A549 (cell line): ENCODE results near the gene MACF1. TPM values are rescaled to one million over a fixed set of nuclear protein-coding genes. Genes with fewer than 3 reads are reported as not detected.

Source experiments
- ATAC-seq, 2 experiments: fragments of 200-7000 bp in 1 of 2; fragments of >200 bp in 1 of 2; cut with Nextera tagmentation in 1 of 2; cut with Tn5 transposase in 1 of 2; 3 replicates each; pipeline versions ENCODE4 v1.8.0 to v1.9.1; 2018 to 2020; ENCODE audit warnings: mild to moderate bottlenecking in 1 of 2, moderate library complexity in 1 of 2
- CTCF ChIA-PET: fragments of 300-600 bp; sonication (Branson Sonifier 250); formaldehyde crosslinking; extraction: SDS; loops from one replicate; lab custom pipeline; 2021; ENCODE audit warnings: antibody characterized with exemption, inconsistent platforms; lab: Yijun Ruan, JAX
- POLR2A ChIA-PET: fragments of 350-600 bp; formaldehyde crosslinking; extraction: SDS; loops from one replicate; lab custom pipeline; 2021; ENCODE audit warnings: antibody characterized with exemption, inconsistent platforms; lab: Yijun Ruan, JAX
- DNase-seq, 2 experiments: peaks; one replicate each; pipeline versions ENCODE4 v3.0.0 to v3.0.0-alpha.2; 2011 to 2016; ENCODE audit warnings: low read depth in 1 of 2, low spot score in 1 of 2
- FAIRE-seq: peaks from 2 replicates; lab custom pipeline; 2011; peaks lifted over from hg19 to GRCh38; lab: Jason Lieb, UNC
- H3K27ac ChIP-seq, 2 experiments: fragments of >200 bp; sonication (Bioruptor Twin); formaldehyde crosslinking; 3 replicates each; pipeline ENCODE4 v1.5.1; 2016 to 2017
- H3K4me1 ChIP-seq: fragments of >200 bp; sonication (Bioruptor Twin); formaldehyde crosslinking; 3 replicates; pipeline ENCODE4 v1.6.1; 2016
- H3K4me2 ChIP-seq: fragments of >200 bp; sonication (Bioruptor Twin); formaldehyde crosslinking; 3 replicates; pipeline ENCODE4 v1.6.1; 2016
- H3K4me3 ChIP-seq: fragments of >200 bp; sonication (Bioruptor Twin); formaldehyde crosslinking; 3 replicates; pipeline ENCODE4 v1.5.1; 2016
- H3K9me3 ChIP-seq: fragments of >200 bp; sonication (Bioruptor Twin); formaldehyde crosslinking; 3 replicates; pipeline ENCODE4 v1.6.1; 2016
- CBX8 ChIP-seq: fragments of 200-600 bp; sonication (generic); IDR thresholded peaks from 2 replicates; pipeline ENCODE4 v1.6.1; 2016
- CHD4 ChIP-seq: fragments of 200-600 bp; sonication (generic); IDR thresholded peaks from 2 replicates; pipeline ENCODE4 v1.6.1; 2016; ENCODE audit warnings: antibody characterized with exemption, mild to moderate bottlenecking, borderline replicate concordance
- EHF ChIP-seq: fragments of 250-450 bp; sonication (Bioruptor Pico); IDR thresholded peaks from 2 replicates; pipeline ENCODE4 v1.5.0; 2020; ENCODE audit warnings: mild to moderate bottlenecking
- FOSB ChIP-seq: fragments of 250-450 bp; sonication (Bioruptor Pico); IDR thresholded peaks from 2 replicates; pipeline ENCODE4 v1.5.0; 2020; ENCODE audit warnings: mild to moderate bottlenecking, moderate library complexity
- HDAC2 ChIP-seq: fragments of 200-600 bp; sonication (generic); IDR thresholded peaks from 2 replicates; pipeline ENCODE4 v1.6.1; 2016
- HOXA7 ChIP-seq: fragments of 250-450 bp; sonication (Bioruptor Pico); IDR thresholded peaks from 2 replicates; pipeline ENCODE4 v1.5.0; 2020; ENCODE audit warnings: mild to moderate bottlenecking, moderate library complexity
- JUNB ChIP-seq: fragments of >200 bp; sonication (Bioruptor Twin); formaldehyde crosslinking; IDR thresholded peaks from 2 replicates; pipeline ENCODE4 v1.6.1; 2016
- KDM1A ChIP-seq: fragments of 200-600 bp; sonication (generic); IDR thresholded peaks from 2 replicates; pipeline ENCODE4 v1.6.1; 2016; ENCODE audit warnings: low read depth, mild to moderate bottlenecking
- MAFK ChIP-seq: fragments of 450-650 bp; IDR thresholded peaks from 2 replicates; pipeline ENCODE4 v1.6.1; 2014; ENCODE audit not compliant: partially characterized antibody
- MAZ ChIP-seq: fragments of 150-350 bp; IDR thresholded peaks from 2 replicates; pipeline ENCODE4 v1.6.1; 2014; ENCODE audit warnings: antibody characterized with exemption, low read depth, low read length, borderline replicate concordance
- NFE2L2 ChIP-seq: fragments of 150-350 bp; conservative IDR thresholded peaks from 2 replicates; pipeline ENCODE4 v1.6.1; 2014; ENCODE audit warnings: low read length
- NPAS2 ChIP-seq: fragments of 250-450 bp; sonication (Bioruptor Pico); IDR thresholded peaks from 2 replicates; pipeline ENCODE4 v1.8.0; 2022; ENCODE audit warnings: mild to moderate bottlenecking, moderate library complexity, borderline replicate concordance
- NR3C1 ChIP-seq: fragments of >200 bp; sonication (Bioruptor Twin); formaldehyde crosslinking; IDR thresholded peaks from 3 replicates; pipeline ENCODE4 v1.6.1; 2017
- PHF8 ChIP-seq: fragments of 200-600 bp; sonication (generic); IDR thresholded peaks from 2 replicates; pipeline ENCODE4 v1.6.1; 2016; ENCODE audit warnings: low read depth, mild to moderate bottlenecking, antibody characterized with exemption, moderate library complexity, borderline replicate concordance
- POLR2AphosphoS2 ChIP-seq: conservative IDR thresholded peaks from 2 replicates; pipeline ENCODE4 v1.6.1; 2012; ENCODE audit warnings: low read length, improper control_type of control experiment, inconsistent platforms
- RFX5 ChIP-seq: fragments of 450-650 bp; IDR thresholded peaks from 2 replicates; pipeline ENCODE4 v1.7.1; 2014; ENCODE audit warnings: antibody characterized with exemption, mild to moderate bottlenecking, moderate library complexity
- RNF2 ChIP-seq: fragments of 200-600 bp; sonication (generic); IDR thresholded peaks from 2 replicates; pipeline ENCODE4 v1.6.1; 2016; ENCODE audit warnings: low read depth, mild to moderate bottlenecking, antibody characterized with exemption, moderate library complexity, borderline replicate concordance
- TP53 ChIP-seq: fragments of 250-450 bp; sonication (Bioruptor Pico); IDR thresholded peaks from 2 replicates; pipeline ENCODE4 v1.5.0; 2021; ENCODE audit warnings: mild to moderate bottlenecking, moderate library complexity
- WGBS: methylation state at CpG from one replicate; pipeline ENCODE4 v1.1.6; 2017; ENCODE audit errors: missing lambda C conversion rate; 5-methylcytosine and 5-hydroxymethylcytosine counted together
- polyA plus RNA-seq, 4 experiments: library from polyadenylated mRNA; depleted of rRNA in 3 of 4; stranded (reverse); fragments of >200 nt; fragmentation: RNase III in 1 of 4; extraction: RNeasy Plus Mini Kit Qiagen cat#74134 plus additional on column Dnase treatment in 1 of 4; gene quantifications; 2 replicates in 3 of 4; 3 replicates in 1 of 4; pipeline ENCODE4 v1.2.3, GENCODE V29; 2011 to 2017
- TF ChIP-seq, protein P1 (sequence below): fragments of 250-450 bp; sonication (Bioruptor Pico); IDR thresholded peaks from 2 replicates; pipeline ENCODE4 v1.5.0; 2020; ENCODE audit warnings: low read depth, mild to moderate bottlenecking, moderate library complexity
- TF ChIP-seq, protein P2 (sequence below): IDR thresholded peaks from 2 replicates; pipeline ENCODE4 v1.6.1; 2012
- TF ChIP-seq, protein P3 (sequence below): fragments of 250-450 bp; sonication (Bioruptor Pico); IDR thresholded peaks from 2 replicates; pipeline ENCODE4 v1.5.0; 2021; ENCODE audit warnings: mild to moderate bottlenecking, moderate library complexity, borderline replicate concordance
- TF ChIP-seq, protein P4 (sequence below): fragments of >200 bp; sonication (Bioruptor Twin); formaldehyde crosslinking; IDR thresholded peaks from 3 replicates; pipeline ENCODE4 v1.5.1; 2016

The MACF1 gene
- polyA plus RNA-seq, 2 of the 4 experiments (the other 2 are of a cell fraction) = 45.7 to 64.2 TPM

DNA sequence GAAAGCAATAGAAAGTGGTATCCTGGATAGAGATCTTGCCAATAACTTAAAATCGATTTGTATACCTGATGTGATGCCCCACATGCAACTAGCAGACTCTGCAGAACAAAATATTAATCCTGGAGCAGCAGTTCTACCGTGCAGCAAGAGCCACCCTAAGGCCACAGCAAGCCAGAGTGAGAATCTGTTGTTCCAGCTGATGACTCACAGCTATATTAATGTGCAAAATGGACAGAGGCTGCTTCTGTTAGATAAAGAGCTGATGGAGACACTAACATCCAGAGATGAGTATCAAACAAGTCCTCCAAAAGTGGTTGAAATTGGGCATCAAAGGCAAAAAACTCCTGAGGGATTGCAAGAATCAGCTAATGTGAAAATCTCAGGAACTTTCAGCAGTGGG, 127.8 kb downstream of the MACF1 start:
- no peak for DNase-seq
- H3K27ac ChIP-seq = no peak overlapping the region
- no peak for FAIRE-seq
- TF ChIP-seq, protein P1, sequence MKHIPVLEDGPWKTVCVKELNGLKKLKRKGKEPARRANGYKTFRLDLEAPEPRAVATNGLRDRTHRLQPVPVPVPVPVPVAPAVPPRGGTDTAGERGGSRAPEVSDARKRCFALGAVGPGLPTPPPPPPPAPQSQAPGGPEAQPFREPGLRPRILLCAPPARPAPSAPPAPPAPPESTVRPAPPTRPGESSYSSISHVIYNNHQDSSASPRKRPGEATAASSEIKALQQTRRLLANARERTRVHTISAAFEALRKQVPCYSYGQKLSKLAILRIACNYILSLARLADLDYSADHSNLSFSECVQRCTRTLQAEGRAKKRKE = no peak
- TF ChIP-seq HOXA7 (CRISPR knock-in tag) (no peak), NR3C1 (no peak), NPAS2 (no peak), PHF8 (no peak), FOSB (no peak), TP53 (CRISPR knock-in tag) (no peak), RNF2 (no peak), EHF (CRISPR knock-in tag) (no peak), JUNB (no peak), MAZ (no peak), CHD4 (no peak)
- TF ChIP-seq, protein P2, sequence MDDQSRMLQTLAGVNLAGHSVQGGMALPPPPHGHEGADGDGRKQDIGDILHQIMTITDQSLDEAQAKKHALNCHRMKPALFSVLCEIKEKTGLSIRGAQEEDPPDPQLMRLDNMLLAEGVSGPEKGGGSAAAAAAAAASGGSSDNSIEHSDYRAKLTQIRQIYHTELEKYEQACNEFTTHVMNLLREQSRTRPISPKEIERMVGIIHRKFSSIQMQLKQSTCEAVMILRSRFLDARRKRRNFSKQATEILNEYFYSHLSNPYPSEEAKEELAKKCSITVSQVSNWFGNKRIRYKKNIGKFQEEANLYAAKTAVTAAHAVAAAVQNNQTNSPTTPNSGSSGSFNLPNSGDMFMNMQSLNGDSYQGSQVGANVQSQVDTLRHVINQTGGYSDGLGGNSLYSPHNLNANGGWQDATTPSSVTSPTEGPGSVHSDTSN = no peak
- 47% methylated on average over 2 of the region's 2 CpGs for WGBS
- H3K4me1 ChIP-seq = no peaks in the 10 kb centered on the region
- ChIA-PET CTCF (interaction anchor here (1.1 to 1.2 kb wide), 2 partner anchors 46 to 55 kb away, joined by 4 read pairs; no protein-coding TSS in a partner anchor), POLR2A (no interaction called here)
- H3K9me3 ChIP-seq = no peaks in the 10 kb centered on the region
- ATAC-seq = no peak
- no peak overlapping the region for H3K4me3 ChIP-seq
- no peak overlapping the region for H3K4me2 ChIP-seq

DNA sequence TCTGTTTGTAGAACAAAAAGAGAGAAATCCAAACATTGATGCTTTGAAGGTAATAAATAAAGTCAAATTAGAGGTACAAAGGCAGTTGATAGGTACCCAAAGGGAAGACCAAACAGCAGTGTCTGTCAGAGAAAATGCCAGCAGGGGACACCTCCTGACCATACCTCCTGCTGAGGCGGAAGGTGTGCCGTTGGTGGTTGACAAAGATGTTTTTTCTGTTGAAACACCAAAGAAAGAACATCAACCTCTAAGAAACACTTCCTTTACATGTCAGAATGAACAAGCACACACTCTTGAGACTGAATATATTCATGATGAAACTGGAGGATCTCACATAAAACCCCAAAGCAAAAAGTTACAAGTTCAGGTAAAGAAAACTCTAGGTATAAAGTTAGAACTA, 128.3 kb downstream of the MACF1 start:
- WGBS = 92% methylated on average over 2 of the region's 2 CpGs
- no peak for FAIRE-seq

More for the DNA sequence above, 128.3 kb downstream of the MACF1 start:
- Histone ChIP-seq H3K4me2 (no peak overlapping the region), H3K4me1 (no peaks in the 10 kb centered on the region), H3K9me3 (no peaks in the 10 kb centered on the region), H3K4me3 (no peak overlapping the region), H3K27ac (no peak overlapping the region)
- ATAC-seq (no peak), DNase-seq (no peak)
- TF ChIP-seq KDM1A = no peak
- TF ChIP-seq, protein P3, sequence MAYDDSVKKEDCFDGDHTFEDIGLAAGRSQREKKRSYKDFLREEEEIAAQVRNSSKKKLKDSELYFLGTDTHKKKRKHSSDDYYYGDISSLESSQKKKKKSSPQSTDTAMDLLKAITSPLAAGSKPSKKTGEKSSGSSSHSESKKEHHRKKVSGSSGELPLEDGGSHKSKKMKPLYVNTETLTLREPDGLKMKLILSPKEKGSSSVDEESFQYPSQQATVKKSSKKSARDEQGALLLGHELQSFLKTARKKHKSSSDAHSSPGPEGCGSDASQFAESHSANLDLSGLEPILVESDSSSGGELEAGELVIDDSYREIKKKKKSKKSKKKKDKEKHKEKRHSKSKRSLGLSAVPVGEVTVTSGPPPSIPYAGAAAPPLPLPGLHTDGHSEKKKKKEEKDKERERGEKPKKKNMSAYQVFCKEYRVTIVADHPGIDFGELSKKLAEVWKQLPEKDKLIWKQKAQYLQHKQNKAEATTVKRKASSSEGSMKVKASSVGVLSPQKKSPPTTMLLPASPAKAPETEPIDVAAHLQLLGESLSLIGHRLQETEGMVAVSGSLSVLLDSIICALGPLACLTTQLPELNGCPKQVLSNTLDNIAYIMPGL (CRISPR knock-in tag) = no peak
- TF ChIP-seq RFX5 = no peak
- TF ChIP-seq, protein P2 = no peak
- TF ChIP-seq HDAC2 = no peak
- TF ChIP-seq, protein P4, sequence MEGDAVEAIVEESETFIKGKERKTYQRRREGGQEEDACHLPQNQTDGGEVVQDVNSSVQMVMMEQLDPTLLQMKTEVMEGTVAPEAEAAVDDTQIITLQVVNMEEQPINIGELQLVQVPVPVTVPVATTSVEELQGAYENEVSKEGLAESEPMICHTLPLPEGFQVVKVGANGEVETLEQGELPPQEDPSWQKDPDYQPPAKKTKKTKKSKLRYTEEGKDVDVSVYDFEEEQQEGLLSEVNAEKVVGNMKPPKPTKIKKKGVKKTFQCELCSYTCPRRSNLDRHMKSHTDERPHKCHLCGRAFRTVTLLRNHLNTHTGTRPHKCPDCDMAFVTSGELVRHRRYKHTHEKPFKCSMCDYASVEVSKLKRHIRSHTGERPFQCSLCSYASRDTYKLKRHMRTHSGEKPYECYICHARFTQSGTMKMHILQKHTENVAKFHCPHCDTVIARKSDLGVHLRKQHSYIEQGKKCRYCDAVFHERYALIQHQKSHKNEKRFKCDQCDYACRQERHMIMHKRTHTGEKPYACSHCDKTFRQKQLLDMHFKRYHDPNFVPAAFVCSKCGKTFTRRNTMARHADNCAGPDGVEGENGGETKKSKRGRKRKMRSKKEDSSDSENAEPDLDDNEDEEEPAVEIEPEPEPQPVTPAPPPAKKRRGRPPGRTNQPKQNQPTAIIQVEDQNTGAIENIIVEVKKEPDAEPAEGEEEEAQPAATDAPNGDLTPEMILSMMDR = no peak
- TF ChIP-seq POLR2AphosphoS2 = no peak
- TF ChIP-seq NFE2L2 = no peak
- TF ChIP-seq NPAS2 = no peak
- TF ChIP-seq MAFK = no peak
- TF ChIP-seq CBX8 = no peak
- ChIA-PET POLR2A (no interaction called here), CTCF (no interaction called here)
